Panc1 (cell line): ENCODE measurements around the gene TMEM179B. TPM values are rescaled to one million over a fixed set of nuclear protein-coding genes. Genes with fewer than 3 reads are reported as not detected.

Experiments
- ATAC-seq: fragments of 200-7000 bp; cut with Tn5 transposase; 2 replicates; pipeline ENCODE4 v1.9.1; 2020; ENCODE audit warnings: mild to moderate bottlenecking, moderate library complexity
- Bru-seq: library from RNA; stranded (reverse); fragments of 400-500 nt; gene quantifications from one replicate; lab custom pipeline; 2021; lab: Mats Ljungman, UMichigan
- BruChase-seq, 2 experiments: library from RNA; stranded (reverse); fragments of 400-500 nt; gene quantifications; one replicate each; lab custom pipeline; 2021; lab: Mats Ljungman, UMichigan
- BruUV-seq: library from RNA; stranded (reverse); fragments of 400-500 nt; replicated peaks from 2 replicates; lab custom pipeline; 2021; lab: Mats Ljungman, UMichigan
- CTCF ChIA-PET: fragments of 300-600 bp; sonication (Branson Sonifier 250); formaldehyde crosslinking; loops from one replicate; lab custom pipeline; 2022; ENCODE audit warnings: antibody characterized with exemption; lab: Charles Lee
- POLR2A ChIA-PET: fragments of 300-600 bp; sonication (Branson Sonifier 250); formaldehyde crosslinking; loops from one replicate; lab custom pipeline; 2022; ENCODE audit warnings: antibody characterized with exemption; lab: Charles Lee
- DNase-seq: peaks from one replicate; pipeline ENCODE4 v3.0.0-alpha.2; 2010; ENCODE audit warnings: low read depth, low spot score
- H3K27ac ChIP-seq: 2 replicates; pipeline ENCODE4 v1.5.1; 2011; ENCODE audit warnings: mild to moderate bottlenecking, low read length, inconsistent platforms
- H3K27me3 ChIP-seq: fragments of 200-500 bp; sonication (Bioruptor generic); 2 replicates; pipeline ENCODE4 v1.6.0; 2014; ENCODE audit warnings: low read length, inconsistent platforms; ENCODE audit not compliant: control insufficient read depth, insufficient read depth
- H3K36me3 ChIP-seq: fragments of 200-500 bp; sonication (Bioruptor generic); 2 replicates; pipeline ENCODE4 v1.5.1; 2014; ENCODE audit warnings: inconsistent platforms, mild to moderate bottlenecking, low read length, moderate library complexity; ENCODE audit not compliant: control insufficient read depth, insufficient read depth
- H3K4me1 ChIP-seq: 2 replicates; pipeline ENCODE4 v1.5.1; 2011; ENCODE audit warnings: inconsistent platforms, mild to moderate bottlenecking, low read length, moderate library complexity; ENCODE audit not compliant: control insufficient read depth, insufficient read depth
- H3K4me3 ChIP-seq, 2 experiments: 2 replicates each; pipeline ENCODE4 v1.5.1; 2011 to 2012; ENCODE audit warnings: low read depth in 2 of 2, low read length in 2 of 2, mild to moderate bottlenecking in 2 of 2, inconsistent platforms in 1 of 2, moderate library complexity in 1 of 2
- H3K9me3 ChIP-seq: fragments of 200-500 bp; sonication (Bioruptor generic); 2 replicates; pipeline ENCODE4 v1.5.1; 2014; ENCODE audit warnings: low read depth, mild to moderate bottlenecking, inconsistent platforms, low read length, moderate library complexity; ENCODE audit not compliant: control insufficient read depth, insufficient read depth
- CTCF ChIP-seq: fragments of 450-650 bp; IDR thresholded peaks from 2 replicates; pipeline ENCODE4 v1.5.1; 2017; ENCODE audit warnings: mild to moderate bottlenecking
- POLR2AphosphoS5 ChIP-seq: IDR thresholded peaks from 2 replicates; pipeline ENCODE4 v1.6.1; 2012; ENCODE audit warnings: mild to moderate bottlenecking, low read depth, low read length, moderate library complexity
- SIN3A ChIP-seq: IDR thresholded peaks from 2 replicates; pipeline ENCODE4 v1.6.1; 2012; ENCODE audit warnings: low read depth, mild to moderate bottlenecking, low read length, moderate library complexity, borderline replicate concordance; ENCODE audit not compliant: insufficient read depth
- TCF7L2 ChIP-seq: IDR thresholded peaks from 2 replicates; pipeline ENCODE4 v1.6.1; 2011; ENCODE audit warnings: mild to moderate bottlenecking, low read depth, low read length, inconsistent platforms
- in situ Hi-C: cut with HindIII; loops from 2 replicates; pipeline ENCODE4 v1.10.0; 2016; ENCODE audit warnings: low sequenced_read_pairs, low pct_unique_long_range_greater_than_20kb
- intact Hi-C: fragments of 100-400 bp; cut with micrococcal nuclease; formaldehyde crosslinking; loops from one replicate; pipeline ENCODE4 v1.10.0; 2022; ENCODE audit not compliant: unreplicated experiment
- long read RNA-seq: library from polyadenylated mRNA; unstranded; transcript quantifications from one replicate; pipeline ENCODE4 v2.0.0, GENCODE V29; 2021; ENCODE audit not compliant: unreplicated experiment
- polyA plus RNA-seq: library from polyadenylated mRNA; unstranded; fragments of >200 nt; gene quantifications from one replicate; pipeline ENCODE4 v1.2.1, GENCODE V29; 2012; ENCODE audit warnings: missing spikeins; ENCODE audit not compliant: insufficient read length
- total RNA-seq: library from RNA; stranded (reverse); gene quantifications from one replicate; pipeline ENCODE4 v1.2.1, GENCODE V29; 2021; ENCODE audit not compliant: unreplicated experiment
- TF ChIP-seq, protein P1 (sequence below), 2 experiments: IDR thresholded peaks; 2 replicates each; pipeline ENCODE4 v1.6.1; 2011 to 2012; ENCODE audit warnings: low read depth in 2 of 2, control low read depth in 1 of 2, low read length in 1 of 2, mild to moderate bottlenecking in 1 of 2, moderate library complexity in 1 of 2; ENCODE audit not compliant: insufficient read depth in 1 of 2

The TMEM179B gene, protein sequence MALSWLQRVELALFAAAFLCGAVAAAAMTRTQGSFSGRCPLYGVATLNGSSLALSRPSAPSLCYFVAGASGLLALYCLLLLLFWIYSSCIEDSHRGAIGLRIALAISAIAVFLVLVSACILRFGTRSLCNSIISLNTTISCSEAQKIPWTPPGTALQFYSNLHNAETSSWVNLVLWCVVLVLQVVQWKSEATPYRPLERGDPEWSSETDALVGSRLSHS
- total RNA-seq (50.9 TPM), Bru-seq, nascent RNA (percentile 73 among the genes with signal in this experiment), BruChase-seq, experiment 1, labeled RNA remaining after a 2-hour chase (percentile 71 among the genes with signal in this experiment), BruChase-seq, experiment 2, labeled RNA remaining after a 6-hour chase (percentile 81 among the genes with signal in this experiment)
- 78.9 TPM for polyA plus RNA-seq
- long read RNA-seq, transcript TMEM179B-205 (4 exons, 797 nt), result minor isoform, 12 of 66 reads
- long read RNA-seq, transcript TMEM179B-201 (5 exons, 1,023 nt), result major isoform, 32 of 66 reads
- long read RNA-seq, partial matches to known transcripts, result 7 of 66 reads
- long read RNA-seq, other reads (novel, unspliced or antisense), result 15 of 66 reads

DNA sequence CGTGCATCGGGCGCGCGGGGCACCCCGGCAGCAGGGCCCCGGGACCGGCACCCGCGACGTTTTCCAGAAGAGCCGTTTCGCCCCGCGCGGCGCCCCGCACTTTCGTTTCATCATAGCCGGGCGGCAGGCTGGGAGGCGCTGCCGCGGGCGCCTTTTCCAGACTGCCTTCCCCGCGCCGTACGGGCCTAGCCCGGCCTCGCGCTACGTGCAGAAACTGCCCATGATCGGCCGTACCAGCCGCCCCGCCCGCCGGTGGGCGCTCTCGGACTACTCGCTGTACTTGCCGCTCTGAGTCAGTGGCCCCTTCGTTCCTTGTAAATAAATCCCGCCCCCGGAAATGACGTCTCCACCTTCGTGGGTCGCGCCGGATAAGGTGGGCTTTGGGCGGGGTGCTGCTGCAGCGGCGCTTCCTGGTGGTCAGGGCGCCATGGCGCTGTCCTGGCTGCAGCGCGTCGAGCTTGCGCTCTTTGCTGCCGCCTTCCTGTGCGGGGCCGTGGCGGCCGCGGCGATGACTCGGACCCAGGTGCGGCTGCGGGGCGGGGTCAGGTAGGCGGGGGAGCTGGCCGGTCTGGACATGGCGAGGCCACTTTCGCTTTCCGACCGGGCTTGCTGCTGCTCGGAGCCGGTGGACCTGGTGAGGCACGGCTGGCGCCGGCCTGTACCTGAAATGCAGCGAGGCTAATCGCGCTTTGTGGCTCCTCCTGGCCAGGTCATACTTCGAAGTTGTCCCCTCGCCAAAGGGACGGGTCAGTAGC, at the start of gene TMEM179B:
TMEM179B (plus strand) TSS at position 398 of the 755 bp plus-strand sequence; CDS start at position 428, 30 bp downstream.
- Histone ChIP-seq H3K27ac (peak within 1 kb of the TSS; percentile 87), H3K4me3 (peak within 1 kb of the TSS; percentile 86 to 98), H3K27me3 (no peaks in the 10 kb centered on the region), H3K4me1 (peaks cover 33% of the 10 kb centered on the region), H3K36me3 (peaks cover 3% of the 10 kb centered on the region), H3K9me3 (no peaks in the 10 kb centered on the region)
- TF ChIP-seq POLR2AphosphoS5 (peak; percentile 95), SIN3A (peak; percentile 90; the same call in 1 of the 2 replicates), CTCF (peak; percentile 61; the same call in 1 of the 2 replicates), TCF7L2 (peak; percentile 36; the same call in 1 of the 2 replicates)
- TF ChIP-seq, protein P1, sequence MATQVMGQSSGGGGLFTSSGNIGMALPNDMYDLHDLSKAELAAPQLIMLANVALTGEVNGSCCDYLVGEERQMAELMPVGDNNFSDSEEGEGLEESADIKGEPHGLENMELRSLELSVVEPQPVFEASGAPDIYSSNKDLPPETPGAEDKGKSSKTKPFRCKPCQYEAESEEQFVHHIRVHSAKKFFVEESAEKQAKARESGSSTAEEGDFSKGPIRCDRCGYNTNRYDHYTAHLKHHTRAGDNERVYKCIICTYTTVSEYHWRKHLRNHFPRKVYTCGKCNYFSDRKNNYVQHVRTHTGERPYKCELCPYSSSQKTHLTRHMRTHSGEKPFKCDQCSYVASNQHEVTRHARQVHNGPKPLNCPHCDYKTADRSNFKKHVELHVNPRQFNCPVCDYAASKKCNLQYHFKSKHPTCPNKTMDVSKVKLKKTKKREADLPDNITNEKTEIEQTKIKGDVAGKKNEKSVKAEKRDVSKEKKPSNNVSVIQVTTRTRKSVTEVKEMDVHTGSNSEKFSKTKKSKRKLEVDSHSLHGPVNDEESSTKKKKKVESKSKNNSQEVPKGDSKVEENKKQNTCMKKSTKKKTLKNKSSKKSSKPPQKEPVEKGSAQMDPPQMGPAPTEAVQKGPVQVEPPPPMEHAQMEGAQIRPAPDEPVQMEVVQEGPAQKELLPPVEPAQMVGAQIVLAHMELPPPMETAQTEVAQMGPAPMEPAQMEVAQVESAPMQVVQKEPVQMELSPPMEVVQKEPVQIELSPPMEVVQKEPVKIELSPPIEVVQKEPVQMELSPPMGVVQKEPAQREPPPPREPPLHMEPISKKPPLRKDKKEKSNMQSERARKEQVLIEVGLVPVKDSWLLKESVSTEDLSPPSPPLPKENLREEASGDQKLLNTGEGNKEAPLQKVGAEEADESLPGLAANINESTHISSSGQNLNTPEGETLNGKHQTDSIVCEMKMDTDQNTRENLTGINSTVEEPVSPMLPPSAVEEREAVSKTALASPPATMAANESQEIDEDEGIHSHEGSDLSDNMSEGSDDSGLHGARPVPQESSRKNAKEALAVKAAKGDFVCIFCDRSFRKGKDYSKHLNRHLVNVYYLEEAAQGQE (IDR thresholded peaks at IDR 0.05; ENCODE audit: insufficient read depth in 1 of 2, low read depth in 2 of 2, low read length in 1 of 2), result peak in 1 of 2 experiments; percentile 74; a peak in 1 of 4 replicates
- DNase-seq, result peak; percentile 78
- ATAC-seq, result peak; percentile 83
- CTCF ChIA-PET, result interaction anchor here (0.6 to 1.4 kb wide), 5 partner anchors 12 to 177 kb away, joined by 3 to 7 read pairs (median 4); partner anchors contain the start of gene TAF6L
- POLR2A ChIA-PET, result interaction anchor here (0.5 to 0.6 kb wide), 2 partner anchors 43 to 185 kb away, joined by 3 to 11 read pairs; partner anchors contain the start of gene MTA2
- intact Hi-C loops, result loop anchor here (2.0 kb wide), 1 partner anchor 76 kb away; no protein-coding TSS in a partner anchor
- in situ Hi-C loops, result no loop called here
- no TSS peak for BruUV-seq

DNA sequence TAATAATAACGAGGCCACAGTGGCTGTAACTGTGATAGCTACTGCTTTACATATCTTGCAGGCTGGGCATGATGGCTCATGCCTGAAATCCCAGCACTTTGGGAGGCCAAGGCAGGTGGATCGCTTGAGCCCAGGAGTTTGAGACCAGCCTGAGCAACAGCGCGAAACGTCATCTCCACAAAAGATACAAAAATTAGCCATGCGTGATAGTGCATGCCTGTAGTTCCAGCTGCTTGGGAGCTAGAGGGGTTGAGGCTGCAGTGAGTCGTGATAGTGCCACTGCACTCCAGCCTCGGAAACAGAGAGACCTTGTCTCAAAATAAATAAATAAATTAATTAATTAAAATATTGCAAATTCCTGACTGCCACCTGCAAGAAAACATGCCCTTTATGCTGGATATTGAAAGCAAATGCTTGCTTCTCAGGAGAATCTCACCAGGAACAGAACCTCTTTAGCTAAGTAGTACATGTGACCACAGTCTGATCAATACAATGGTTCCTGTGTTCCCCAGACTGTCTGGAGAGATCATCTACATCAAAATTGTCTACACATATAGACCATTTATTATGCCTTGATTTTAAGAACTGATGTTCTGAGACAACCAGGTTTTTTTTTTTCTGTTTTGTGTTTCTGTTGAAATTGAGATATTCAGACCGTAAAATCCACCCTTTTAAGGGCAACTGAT, 39.6 kb upstream of the TMEM179B start:
- in situ Hi-C loops, result no loop called here
- ChIA-PET POLR2A (interaction anchor here (0.7 kb wide), 1 partner anchor 79 kb away, joined by 3 read pairs; no protein-coding TSS in a partner anchor), CTCF (interaction anchor here (0.6 kb wide), 1 partner anchor 21 kb away, joined by 4 read pairs; no protein-coding TSS in a partner anchor)
- ATAC-seq, result no peak
- H3K4me1 ChIP-seq, result no peaks in the 10 kb centered on the region; the same call in 1 of the 2 replicates
- no peaks in the 10 kb centered on the region for H3K27me3 ChIP-seq
- BruUV-seq, result no TSS peak
- DNase-seq, result no peak
- no peaks in the 10 kb centered on the region for H3K9me3 ChIP-seq
- H3K4me3 ChIP-seq, result no peak overlapping the region
- no peak for TF ChIP-seq CTCF
- no peak for TF ChIP-seq POLR2AphosphoS5
- no peak for TF ChIP-seq SIN3A
- TF ChIP-seq TCF7L2, result no peak
- TF ChIP-seq, protein P1 (IDR thresholded peaks at IDR 0.05; ENCODE audit: insufficient read depth in 1 of 2, low read depth in 2 of 2, low read length in 1 of 2), result no peak
- intact Hi-C loops, result no loop called here
- H3K27ac ChIP-seq, result no peak overlapping the region
- H3K36me3 ChIP-seq, result no peaks in the 10 kb centered on the region
